Activated CD4-positive, CD25-positive, alpha-beta regulatory T cell treated with anti-CD3 and anti-CD28 coated beads, Interleukin-2, amount 50 U/mL, for 16 hours (primary cell): ENCODE results near the gene MANEAL.
"Not testable (repeated sequence)": the region's sequence is repeated elsewhere in the genome, so short reads cannot be mapped to it uniquely, and the experiment has no call there.

Experiments used
- DNase-seq: peaks from one replicate; pipeline ENCODE4 v3.0.0-alpha.2; 2020; ENCODE audit warnings: low read depth, low spot score

The MANEAL gene, protein sequence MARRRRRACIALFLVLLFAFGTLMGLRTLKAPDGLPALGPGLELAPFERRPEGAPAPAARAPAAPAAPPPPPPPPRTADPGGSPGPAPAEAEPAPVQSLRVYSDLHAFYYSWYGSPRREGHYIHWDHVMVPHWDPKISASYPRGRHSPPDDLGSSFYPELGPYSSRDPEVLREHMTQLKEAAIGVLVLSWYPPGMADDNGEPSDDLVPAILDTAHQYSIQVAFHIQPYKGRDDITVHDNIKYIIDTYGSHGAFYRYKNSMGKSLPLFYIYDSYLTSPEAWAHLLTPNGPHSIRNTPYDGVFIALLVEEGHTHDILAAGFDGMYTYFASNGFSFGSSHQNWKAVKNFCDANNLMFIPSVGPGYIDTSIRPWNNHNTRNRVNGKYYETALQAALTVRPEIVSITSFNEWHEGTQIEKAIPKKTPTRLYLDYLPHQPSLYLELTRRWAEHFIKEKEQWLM

DNA sequence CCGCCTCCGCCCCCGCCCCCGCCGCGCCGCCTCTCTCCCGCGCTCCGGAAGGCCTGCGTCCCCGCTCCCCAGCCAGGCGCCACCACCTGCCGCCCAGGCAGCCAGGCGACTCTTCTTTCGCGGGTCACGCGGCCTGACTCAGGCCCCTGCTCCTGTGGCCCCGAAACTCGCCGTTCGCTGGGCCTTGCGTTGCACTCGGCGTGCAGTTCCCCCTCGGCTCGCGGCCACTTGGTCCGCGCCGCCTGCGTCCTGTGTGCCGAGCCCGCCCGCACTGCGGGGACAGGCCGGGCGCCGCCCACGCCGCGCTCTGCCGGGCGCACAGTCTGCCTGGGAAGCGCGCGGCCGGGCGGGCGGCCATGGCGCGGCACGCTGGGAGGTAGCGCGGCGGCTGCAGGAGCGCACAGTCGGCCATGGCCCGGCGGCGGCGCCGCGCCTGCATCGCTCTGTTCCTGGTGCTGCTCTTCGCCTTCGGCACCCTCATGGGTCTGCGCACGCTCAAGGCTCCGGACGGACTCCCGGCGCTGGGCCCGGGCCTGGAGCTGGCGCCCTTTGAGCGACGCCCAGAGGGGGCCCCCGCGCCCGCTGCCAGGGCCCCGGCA, at the start of gene MANEAL:
Gene MANEAL (plus strand): TSS at position 75 of the 599 bp plus-strand sequence. CDS start 336 bp downstream, at position 411.
- DNase-seq = no peak

DNA sequence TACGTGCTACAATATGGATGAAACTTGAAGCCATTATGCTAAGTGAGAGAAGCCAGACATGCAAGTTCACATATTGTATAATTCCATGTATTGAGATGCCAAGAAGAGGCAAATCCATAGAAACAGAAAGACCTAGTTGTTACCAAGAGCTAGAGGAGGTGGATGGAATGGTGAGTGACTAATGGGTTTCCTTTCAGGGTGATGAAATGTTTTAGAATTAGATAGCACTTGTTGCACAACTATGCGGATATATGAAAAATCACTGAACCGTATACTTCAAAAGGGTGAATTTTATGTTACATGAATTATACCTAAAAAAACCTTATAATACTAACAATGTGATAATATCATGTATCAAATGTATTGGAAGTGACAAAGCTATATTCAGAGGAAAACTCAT, 46.8 kb upstream of the MANEAL start:
- DNase-seq = no peak

DNA sequence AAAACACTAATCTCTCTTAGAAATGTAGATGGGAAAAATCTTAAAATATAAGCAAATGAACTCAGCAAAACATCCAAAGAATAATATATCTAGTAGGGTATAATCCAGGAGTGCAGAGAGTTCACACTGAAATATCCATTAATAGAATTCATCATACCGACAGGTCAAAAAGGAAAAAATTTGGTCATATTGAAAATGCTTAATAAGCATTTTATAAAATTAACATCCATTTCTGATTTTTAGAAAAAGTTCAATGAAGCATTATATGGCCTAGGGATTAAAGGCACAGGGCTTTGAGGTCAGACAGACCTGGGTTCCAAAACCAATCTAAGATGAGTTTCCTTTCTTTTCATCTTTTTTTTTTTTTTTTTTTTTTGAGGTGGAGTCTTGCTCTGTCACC, 45.1 kb upstream of the MANEAL start:
- no peak for DNase-seq

DNA sequence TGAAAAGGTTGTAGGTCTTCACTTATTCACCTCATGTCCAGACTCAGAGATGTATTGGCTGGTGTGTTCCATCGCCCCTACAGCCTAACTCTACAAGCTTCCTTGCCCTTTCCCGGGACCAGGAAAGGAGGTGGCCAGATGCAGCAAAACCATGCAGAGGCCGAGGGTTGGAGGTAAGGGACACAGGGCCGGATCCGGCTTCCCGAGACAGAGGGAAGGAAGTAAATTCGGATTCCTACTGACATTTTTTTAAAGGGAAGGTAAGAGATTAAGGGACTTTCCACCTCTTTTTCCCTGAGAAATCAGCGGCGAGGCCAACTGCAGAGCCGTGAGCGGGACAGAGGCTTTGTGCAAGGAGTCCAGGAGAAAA, 41.4 kb upstream of the MANEAL start:
- no peak for DNase-seq

DNA sequence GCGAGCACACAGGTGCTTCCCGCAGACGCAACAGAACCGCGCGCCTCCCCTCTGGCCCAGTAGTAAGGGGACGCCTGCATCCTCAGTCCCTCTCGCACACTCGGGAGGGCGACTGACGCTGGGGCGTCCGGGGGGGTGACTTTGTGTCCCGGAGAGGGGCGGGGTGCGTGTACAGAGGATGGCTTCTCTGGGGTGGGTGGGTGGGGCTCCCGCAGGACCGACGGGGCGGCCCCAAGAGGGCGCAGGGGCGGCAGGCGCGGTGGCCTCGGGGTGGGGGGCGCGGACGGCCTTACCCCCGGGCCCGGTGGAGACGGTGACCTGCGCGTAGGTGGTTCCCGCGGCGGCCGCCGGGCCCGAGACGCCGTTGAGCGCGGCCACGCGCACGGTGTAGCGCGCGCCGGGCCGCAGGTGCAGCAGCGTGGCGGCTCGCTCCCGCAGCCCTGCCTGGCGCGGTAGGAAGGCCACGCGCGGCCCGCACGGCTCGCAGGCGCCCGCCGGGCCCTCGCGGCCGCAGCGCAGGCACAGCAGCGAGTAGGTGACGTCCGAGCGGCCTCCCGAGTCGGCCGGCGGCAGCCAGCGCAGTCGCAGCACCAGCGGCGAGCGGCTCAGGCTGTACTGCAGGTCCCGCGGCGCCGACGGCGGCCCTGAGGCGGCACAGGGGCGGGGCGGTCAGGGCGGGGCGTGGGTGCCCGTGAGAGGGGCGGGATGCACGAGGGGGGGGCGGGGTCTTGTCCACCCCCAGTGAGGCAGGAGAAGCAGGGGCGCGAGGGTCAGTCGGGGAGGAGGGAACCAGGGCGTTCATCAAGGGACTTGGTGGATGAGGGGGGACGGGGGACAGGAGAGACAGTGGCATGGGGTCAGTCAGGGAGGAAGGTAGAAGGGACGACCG, 40.8 kb upstream of the MANEAL start:
- DNase-seq = no peak

DNA sequence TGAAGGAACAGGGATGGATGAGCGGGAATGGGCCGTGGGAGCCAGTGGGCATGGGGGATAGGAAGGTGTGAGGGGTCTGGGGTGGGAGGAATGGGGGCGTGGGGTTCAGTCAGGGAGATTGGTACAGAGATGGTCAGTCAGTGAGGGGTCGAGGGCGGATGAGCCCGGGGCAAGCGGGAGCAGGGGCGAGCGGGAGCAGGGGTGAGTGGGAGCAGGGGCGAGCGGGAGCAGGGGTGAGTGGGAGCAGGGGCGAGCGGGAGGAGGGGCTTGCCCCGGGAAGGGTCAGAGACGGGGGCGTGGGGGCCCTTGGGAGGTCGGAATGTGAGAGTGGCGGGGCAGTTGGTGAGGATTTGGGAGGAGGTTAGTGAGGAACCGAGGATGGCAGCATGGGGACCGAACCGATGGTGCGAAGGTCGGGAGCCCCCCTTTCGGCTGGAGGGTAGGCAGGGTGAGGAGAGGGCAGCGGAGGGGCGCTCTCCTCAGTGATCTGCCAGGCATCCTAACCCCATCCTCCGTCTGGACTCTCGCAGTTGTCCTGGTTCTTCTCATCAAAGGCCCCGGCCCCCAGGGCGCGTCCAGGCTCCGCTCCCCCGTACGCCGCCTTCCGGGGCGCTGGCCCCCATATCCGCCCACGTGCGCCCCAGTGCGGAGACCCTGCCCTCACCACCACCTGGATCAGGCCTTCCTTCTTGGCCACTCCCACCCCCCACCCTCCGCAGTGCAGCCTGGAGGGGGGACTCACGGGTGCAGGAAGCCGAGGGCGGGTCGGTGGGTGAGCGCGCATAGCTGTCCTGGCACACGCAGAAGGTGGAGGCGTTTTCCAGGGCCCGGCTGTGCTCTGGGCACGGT, 40.0 kb upstream of the MANEAL start:
- DNase-seq = no peak

DNA sequence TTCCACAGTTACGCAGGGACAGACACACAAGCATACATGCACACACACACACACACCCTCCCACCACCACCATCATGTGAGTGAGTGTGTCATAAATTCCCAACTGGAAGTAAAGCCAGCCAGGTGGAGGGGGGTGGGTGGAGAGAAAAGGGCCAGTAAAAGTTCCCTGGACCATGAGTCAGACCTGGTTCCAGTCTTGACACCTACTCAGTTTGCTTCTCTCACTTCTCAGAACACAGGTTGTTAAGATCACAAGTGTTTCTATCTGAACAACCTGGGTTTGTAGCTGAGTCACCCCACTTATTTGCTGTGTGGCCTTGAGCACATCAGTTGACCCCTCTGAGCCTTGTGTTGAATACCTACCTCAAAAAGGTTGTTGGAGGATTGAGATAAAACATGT, 38.4 kb upstream of the MANEAL start:
- DNase-seq = no peak

DNA sequence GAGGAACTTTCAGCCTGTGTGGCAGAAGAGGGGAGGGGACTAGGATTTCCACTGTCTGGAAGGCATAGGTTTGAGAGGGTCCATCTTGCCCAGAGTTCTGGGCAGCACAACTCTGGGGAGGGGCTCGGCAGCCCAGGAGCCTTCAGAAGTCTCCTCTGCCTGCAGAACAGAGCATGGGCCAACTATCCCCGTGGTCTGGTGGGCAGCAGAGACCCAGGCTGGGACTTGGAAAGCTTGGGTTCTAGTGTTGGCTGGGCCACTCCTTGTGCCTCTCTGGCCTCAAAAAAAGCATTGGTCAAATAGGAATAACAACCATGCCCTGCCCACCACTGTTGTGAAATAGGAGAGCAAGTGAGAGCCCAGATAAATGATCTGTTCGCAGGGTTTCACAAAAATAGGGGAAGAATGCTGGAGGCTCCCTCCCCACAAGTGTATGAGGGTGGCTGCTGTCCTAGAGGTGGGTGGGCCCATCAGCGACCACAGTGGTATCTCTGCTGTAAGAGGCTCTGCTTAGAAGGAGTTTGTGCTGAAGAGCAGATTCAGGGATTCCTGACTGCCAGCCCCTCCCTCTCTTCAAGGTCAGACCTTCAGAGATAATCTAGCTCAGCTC, 37.6 kb upstream of the MANEAL start:
- DNase-seq = no peak

DNA sequence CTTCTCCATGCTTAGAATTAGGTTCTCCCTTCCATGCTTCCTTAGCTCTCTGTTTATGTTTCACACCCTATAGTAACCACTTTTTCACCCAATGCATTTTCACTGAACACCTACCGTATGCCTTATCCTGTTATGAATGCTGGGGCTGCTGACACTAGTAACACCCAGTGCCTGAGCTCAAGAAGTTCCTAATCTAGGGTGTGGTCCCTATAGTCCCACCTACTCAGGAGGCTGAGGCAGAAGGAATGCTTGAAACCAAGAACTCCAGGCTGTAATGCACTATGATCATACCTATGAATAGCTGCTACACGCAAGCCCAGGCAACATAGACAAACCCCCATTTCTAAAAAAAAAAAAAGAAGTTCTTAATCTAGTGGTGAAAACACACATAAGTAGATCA, 34.2 kb upstream of the MANEAL start:
- no peak for DNase-seq

DNA sequence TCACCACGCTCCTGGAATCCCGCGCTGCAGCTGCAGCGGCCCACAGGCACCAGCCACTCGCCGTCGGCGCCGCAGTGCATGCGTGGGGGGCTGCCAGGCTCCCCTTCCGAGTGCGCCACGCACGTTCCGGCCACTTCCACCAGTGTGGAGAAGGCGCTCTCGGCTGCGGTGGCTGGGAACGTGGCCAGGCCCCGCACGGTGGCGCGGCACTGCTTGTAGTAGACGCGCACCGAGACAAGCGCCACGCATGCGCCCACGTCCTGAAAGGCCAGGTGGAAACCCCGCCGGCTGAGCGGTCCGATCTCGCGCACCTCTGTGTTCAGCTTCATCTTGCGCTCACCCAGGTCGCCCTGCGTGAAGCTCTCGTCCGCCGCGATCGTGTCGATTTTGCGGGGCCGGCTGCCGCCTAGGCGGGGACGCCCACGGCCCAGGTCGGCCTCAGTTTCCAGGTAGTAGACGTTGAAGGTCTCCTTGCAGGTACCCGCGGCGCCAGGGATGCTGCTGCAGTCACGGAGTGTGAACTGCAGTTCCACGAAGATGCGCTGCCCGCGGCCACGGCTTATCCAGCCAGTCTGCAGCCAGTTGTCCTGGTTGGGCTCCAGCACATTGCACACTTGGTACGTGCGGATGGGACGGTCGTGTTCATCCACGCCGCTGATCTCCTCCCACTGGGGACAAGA, 32.1 kb upstream of the MANEAL start:
- DNase-seq = no peak

DNA sequence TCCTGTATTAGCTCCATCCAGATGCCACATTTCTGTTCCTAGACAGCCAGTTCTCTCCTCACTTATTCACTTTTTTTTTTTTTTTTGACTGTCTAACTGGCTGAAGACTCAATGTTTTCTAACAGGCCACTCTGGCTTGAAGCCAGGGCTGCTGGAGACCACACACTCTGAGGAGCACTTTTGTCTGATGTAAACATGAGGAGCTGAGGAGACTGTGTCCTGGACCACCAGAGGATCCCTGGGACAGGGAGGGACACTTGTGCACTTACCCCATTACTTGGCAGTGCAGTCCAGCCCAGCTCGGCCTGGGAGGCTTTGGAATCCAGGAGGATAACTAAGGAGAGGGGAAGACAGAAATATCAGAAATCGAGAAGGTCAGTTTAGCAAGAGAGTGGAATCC, 31.1 kb upstream of the MANEAL start:
- no peak for DNase-seq

DNA sequence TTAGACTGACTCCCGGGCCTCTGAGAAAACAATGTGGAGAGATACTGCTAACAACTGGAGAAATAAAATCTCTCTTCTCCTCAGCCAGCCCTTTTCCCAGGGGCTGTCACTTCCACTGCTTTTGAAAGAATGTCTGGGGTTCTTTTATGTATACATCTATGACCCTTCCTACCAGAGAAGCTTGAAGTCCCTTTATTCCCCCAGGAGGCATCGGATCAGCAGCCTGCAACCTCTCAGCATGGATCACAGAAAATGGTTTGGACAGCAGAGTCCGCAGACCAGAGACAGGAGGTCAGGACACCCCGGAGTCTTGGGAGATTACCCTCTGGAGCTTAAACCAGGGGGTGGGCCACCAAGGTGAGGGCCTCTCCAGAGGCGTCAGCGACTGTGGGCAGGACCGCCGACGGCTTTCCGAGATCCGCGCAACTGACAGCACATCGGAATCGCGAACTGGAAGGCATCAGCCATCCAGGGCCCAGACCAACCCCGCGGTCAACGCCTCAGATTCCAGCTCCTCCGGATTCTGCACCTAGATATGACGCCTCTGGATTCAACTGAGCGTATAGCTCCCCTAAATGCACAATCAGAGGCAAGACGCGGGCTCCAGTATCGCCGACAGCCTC, 29.7 kb upstream of the MANEAL start:
- no peak for DNase-seq

DNA sequence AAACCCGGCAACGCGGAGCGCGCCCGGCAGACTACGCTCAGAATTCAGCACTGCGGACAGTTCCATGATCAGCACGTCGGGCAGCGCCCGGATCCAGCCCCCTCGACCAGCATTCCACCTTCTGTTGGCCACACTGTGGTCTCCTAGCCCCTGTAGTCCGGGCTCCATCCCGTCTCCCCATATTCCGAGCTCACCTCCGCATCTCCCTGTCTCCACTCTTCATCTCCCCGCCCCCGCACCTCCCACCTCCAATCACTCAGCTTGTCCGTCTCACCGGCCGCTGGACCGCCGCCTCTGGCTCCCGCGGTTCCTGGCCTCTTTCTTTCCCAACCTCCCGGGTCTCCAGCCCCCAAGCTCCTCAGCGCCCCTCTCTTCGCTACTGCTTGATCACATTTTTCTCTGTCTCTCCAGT, 29.2 kb upstream of the MANEAL start:
- DNase-seq = no peak

DNA sequence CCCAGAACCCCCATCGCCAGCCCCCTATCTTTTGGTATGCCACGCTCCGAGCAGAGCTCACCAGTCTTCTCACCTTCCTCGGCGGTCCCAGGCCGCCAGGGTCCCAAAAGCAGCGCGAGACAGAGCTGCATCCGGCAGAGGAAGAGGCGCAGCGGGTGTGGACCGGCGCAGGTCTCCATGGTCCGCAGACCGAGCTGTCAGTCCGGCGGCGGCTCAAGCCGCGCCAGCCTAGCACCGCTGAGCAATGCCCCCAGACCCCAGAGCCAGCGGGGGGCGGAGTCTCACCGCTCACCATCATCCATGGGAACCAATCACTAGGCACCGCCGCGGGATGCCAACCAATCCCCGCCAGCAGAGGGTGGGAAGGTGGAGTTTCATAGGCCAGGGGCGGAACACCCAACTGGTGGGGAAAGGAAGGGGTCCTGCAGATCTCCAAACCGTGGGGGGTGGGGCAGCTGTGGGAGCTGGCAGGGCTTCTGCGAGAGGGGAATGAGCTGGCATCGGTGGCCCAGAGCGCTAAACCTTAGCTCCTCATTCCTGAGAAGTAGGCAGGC, 28.7 kb upstream of the MANEAL start, which contains the start of gene EPHA10:
Gene EPHA10 (minus strand): TSS at position 233 of the 554 bp plus-strand sequence. CDS start 54 bp downstream, at position 179.
- DNase-seq = no peak

DNA sequence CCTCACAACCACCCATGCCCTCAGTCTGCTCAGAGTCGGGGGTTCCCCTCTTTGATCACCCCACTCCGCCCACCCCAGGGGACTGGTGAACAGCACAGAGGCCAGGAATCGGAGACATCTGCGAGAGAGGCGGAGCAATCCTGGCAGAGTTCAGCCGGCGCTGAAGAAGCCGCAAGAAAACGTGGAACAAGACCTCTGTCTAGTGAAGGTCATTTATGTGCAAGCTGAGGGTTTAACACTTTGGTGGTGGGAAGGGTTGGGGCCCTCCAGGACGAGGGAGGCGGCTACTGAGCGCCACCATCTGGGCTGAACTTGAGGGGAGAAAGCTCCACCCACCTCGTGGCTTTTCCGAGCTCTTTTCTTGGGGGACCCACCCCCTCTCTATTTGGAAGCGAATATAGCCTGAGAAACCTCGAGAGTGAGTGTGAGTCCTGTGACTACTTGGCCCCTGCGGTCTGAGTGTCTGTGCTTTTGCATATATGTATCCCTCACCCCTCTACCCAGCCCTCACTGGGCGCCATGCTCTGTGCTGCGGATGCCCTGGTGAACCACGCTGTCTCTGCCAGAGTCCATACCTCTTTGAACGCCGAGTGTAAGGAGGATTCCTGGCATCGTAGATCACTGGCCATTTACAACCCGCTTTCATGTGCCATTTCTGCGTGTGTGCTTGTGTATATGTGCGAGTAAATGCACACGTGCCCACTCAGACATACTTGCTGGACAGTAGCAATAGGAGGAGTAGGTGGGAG, 27.6 kb upstream of the MANEAL start:
- no peak for DNase-seq

DNA sequence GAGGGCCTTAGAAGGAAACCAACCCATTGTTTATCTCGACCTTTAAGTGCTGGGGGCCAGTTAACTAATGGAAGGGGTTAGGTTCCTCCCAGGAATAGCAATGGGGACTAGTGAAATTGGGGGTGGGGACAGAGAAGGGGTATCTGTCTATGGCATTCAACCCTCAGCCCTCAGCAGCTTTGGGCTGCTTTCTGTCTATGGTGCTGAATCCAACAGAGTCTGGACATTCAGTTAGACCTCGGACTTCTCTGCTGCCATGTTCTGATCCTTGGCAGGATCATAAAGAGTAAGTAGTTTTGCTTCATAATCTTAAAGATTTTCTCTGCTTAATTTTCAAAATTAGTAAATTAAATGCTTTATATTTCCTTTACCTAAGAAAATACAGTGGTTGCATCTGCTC, 26.2 kb upstream of the MANEAL start:
- DNase-seq = no peak

DNA sequence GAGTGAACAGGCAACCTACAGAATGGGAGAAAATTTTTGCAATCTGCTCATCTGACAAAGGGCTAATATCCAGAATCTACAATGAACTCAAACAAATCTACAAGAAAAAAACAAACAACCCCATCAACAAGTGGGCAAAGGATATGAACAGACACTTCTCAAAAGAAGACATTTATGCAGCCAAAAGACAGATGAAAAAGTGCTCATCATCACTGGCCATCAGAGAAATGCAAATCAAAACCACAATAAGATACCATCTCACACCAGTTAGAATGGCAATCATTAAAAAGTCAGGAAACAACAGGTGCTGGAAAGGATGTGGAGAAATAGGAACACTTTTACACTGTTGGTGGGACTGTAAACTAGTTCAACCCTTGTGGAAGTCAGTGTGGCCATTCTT, 22.2 kb upstream of the MANEAL start:
- DNase-seq = not testable (repeated sequence)

DNA sequence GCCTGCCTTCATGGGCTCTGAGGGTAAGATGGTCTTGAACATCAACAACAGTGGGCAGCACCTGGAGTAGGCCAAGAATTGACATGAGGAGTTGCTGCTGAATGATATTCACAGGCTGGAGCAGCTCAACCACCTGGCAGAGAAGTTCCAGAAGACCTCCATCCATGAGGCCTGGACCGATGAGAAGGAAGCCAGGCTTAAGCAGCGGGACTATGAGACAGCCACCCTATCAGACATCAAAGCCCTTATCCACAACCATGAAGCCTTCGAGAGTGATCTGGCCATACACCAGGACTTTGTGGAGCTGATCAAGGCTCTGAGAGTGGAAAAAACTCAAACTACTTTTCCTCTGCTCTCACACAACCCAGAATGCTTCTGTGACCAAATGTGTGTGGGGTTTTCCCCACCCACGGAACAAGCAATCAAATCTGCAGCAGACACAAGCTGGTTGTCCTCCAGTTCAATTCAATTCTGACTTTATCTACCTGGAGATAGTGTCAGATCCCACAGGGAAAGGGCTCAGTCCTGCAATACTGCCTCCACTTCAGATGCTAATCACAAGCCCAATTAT, 16.6 kb upstream of the MANEAL start:
- DNase-seq = no peak
